HFF-Myc (cell line): ENCODE measurements around the gene CORO2B.
"Not testable (repeated sequence)": the region's sequence is repeated elsewhere in the genome, so short reads cannot be mapped to it uniquely, and the experiment has no call there.

Experiments used
- DNase-seq: peaks from one replicate; pipeline ENCODE4 v3.0.0-alpha.2; 2011; ENCODE audit warnings: low read depth; ENCODE audit errors: extremely low read depth
- H3K4me3 ChIP-seq: replicated peaks from 2 replicates; pipeline ENCODE4 v1.5.1; 2011; ENCODE audit warnings: low read depth, mild to moderate bottlenecking, control low read depth, low read length
- TF ChIP-seq, protein P1 (sequence below): IDR thresholded peaks from 2 replicates; pipeline ENCODE4 v1.5.1; 2012; ENCODE audit warnings: mild to moderate bottlenecking, low read depth, low read length, control low read depth; ENCODE audit errors: missing control alignments

The CORO2B gene

DNA sequence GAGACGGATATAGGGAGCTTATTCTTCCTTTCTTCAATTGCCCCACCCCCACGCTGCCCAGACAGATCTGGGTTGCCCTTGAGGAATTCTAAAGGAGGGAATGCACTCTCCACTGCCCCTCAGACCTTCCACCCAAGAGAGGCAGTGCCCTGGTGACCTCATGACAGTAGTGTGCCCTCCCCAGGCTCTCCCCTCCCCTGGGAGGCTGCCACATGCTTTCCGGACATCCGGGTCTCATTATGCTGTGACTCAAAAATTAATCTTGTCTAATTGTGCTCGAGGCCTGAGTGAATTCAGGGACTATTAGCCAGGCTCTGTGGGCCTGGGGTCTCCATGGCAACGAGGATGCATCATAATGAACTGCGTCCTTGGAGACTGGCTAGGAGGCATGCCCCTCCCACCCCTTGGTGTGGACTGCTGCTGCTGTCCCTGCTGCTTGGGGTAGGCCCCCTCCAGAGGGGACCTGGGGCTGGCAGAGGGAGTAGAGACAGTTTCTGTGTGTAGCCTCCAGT lies 20.8 kb downstream of the CORO2B start:
- peak; percentile 65 for DNase-seq
- TF ChIP-seq, protein P1, sequence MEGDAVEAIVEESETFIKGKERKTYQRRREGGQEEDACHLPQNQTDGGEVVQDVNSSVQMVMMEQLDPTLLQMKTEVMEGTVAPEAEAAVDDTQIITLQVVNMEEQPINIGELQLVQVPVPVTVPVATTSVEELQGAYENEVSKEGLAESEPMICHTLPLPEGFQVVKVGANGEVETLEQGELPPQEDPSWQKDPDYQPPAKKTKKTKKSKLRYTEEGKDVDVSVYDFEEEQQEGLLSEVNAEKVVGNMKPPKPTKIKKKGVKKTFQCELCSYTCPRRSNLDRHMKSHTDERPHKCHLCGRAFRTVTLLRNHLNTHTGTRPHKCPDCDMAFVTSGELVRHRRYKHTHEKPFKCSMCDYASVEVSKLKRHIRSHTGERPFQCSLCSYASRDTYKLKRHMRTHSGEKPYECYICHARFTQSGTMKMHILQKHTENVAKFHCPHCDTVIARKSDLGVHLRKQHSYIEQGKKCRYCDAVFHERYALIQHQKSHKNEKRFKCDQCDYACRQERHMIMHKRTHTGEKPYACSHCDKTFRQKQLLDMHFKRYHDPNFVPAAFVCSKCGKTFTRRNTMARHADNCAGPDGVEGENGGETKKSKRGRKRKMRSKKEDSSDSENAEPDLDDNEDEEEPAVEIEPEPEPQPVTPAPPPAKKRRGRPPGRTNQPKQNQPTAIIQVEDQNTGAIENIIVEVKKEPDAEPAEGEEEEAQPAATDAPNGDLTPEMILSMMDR, result no peak

DNA sequence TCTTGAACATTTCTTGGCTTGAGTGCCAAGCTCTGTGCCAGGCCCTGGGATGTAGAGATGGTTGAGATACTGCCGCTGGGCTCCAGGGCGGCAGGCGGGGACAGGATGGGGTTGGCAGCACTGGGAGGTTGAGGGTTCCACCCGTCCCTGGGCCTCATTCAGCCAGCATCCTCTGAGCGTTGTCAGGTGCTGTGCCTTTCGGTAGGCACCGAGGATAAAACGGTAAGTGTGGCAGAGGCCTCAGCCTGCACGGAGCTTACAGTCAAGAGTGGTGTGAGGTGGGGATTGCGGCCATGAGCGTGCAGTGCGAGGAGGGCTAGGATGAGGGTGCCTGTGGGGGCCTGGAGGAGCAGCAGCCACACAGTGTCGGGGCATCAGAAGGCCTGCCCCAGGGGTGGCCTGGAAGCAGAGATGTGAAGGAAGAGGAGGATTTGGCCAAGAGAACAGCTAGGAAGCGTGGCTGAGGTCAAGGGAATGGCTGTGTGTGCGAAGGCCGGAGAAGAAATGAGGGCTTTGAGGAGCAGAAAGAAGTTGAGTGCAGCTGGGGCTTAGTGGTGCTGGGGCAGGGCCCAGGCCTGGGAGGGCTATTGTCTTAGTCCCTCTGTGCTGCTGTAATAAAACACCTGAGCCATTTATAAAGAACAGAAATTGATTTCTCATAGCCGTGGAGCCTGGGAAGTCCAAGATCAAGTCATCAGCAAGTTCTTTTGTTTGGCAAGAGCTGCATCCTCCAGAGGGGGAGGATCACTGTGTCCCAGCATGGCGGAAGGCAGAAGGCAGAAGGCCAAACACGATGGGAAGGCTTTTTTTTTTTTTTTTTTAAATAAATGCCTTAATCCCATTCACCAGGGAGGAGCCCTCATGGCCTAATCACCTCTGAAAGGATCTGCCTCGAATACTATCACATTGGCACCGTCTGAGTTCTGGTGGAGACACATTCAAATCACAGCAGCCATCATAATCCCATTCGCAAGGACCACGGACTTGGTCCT lies 22.7 kb downstream of the CORO2B start:
- no peak overlapping the region for H3K4me3 ChIP-seq
- DNase-seq, result no peak
- TF ChIP-seq, protein P1, result no peak

More for the DNA sequence above, 20.8 kb downstream of the CORO2B start:
- no peak overlapping the region for H3K4me3 ChIP-seq

DNA sequence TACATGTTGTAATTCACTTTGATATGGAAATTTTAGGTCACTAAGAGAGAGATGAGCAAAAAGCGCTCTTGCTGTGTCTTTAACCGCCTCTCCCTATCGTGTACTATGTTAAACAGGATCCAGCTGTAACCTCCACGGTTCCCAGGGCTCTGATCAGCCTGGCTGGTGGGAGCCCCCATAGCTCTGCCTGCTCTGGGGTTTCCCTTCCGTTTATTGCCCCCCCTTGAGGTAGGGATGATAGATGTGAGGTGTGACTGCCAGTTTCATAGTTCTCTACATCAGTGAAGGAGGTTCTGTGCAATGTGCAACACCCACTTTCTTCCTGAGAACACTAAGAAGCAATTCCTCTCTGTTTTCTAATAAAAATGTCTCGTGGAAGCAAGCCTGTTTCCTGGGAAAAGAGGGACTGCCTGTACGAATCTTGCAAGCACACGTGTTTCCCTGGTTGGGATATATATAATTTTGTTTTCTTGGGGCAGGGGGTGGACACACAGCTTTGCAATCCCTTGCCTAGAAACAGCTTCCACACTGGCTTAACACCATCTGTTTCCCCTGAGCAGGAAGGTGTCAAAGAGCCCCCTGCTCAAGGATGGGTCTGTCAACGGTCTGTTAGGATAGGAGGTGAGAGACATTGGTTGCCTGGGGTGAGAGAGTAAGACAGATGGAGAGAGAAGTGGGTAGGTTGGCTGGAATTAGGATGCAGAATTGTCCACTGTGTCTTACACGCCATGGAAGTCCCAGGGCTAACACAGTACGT lies 23.8 kb downstream of the CORO2B start:
- no peak for DNase-seq
- no peak overlapping the region for H3K4me3 ChIP-seq
- TF ChIP-seq, protein P1, result no peak

DNA sequence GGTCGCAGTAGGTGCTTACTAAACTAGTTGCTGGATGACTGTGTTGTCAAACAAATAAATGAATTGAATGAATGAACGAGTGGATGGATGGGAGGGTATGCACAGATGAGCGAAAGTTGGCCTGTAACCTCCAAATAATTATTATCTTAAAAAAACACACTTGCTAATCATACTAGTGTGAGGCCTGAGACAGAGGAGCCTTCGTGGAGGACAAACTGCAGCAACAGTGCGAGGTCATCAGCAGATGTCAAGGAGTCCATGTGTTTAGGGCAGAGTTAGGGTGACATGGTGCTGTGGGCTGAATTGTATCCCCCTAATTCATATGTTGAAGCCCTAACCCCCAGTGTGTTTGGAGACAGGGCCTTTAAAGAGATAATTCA lies 24.4 kb downstream of the CORO2B start:
- TF ChIP-seq, protein P1, result no peak
- no peak for DNase-seq
- H3K4me3 ChIP-seq, result no peak overlapping the region

DNA sequence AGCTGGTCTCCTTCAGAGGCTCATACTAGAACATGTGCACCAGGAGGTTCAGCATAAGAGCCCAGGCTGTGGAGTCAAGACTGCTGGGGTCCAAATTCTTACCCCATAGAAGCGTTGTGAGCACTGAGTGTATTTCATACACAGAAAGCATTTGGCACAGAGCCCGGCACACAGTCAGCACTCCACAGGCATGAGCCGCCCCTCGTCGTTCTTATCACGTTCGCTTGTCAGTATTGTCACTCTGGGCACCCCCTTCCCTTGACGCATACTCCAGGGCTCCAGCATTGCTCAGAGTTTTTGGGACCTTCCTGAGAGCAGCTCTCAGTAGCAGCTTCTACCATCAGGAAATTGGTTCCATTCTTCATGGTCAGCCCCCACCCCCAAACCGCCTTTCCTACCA lies 25.2 kb downstream of the CORO2B start:
- DNase-seq, result no peak
- no peak overlapping the region for H3K4me3 ChIP-seq
- TF ChIP-seq, protein P1, result no peak

DNA sequence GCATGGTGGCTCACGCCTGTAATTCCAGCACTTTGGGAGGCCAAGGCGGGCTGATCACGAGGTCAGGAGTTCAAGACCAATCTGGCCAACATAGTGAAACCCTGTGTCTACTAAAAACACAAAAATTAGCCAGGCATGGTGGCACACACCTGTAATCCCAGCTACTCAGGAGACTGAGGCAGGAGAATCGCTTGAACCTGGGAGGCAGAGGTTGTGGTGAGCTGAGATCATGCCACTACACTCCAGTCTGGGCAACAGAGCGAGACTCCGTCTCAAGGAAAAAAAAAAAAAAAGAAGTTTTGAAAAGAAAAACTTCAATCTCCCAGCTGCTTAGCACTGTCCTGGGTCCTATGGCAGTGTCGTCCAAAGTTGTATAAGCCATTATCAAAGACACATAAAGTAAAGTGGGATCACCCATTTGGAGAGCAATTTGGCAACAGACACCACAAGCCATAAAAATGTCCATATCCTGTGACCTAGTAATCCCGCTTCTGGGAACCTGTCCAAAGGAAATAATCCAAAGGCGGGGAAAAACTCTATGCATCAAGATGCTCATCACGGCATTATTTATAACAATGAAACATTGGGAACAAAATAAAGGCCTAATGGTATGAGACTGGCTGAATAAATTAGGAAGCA lies 26.2 kb downstream of the CORO2B start:
- peak; percentile 64 for DNase-seq

More for the DNA sequence above, 26.2 kb downstream of the CORO2B start:
- not testable (repeated sequence) for H3K4me3 ChIP-seq
